HG03571 (cell line): Measurements from ENCODE around the gene FCHO1.
"Not testable (repeated sequence)": the region's sequence is repeated elsewhere in the genome, so short reads cannot be mapped to it uniquely, and the experiment has no call there.

Experiments
- ATAC-seq: cut with Tn5 transposase; IDR thresholded peaks from one replicate; pipeline ENCODE4 v1.9.1; 2021; ENCODE audit not compliant: unreplicated experiment

The FCHO1 gene

DNA sequence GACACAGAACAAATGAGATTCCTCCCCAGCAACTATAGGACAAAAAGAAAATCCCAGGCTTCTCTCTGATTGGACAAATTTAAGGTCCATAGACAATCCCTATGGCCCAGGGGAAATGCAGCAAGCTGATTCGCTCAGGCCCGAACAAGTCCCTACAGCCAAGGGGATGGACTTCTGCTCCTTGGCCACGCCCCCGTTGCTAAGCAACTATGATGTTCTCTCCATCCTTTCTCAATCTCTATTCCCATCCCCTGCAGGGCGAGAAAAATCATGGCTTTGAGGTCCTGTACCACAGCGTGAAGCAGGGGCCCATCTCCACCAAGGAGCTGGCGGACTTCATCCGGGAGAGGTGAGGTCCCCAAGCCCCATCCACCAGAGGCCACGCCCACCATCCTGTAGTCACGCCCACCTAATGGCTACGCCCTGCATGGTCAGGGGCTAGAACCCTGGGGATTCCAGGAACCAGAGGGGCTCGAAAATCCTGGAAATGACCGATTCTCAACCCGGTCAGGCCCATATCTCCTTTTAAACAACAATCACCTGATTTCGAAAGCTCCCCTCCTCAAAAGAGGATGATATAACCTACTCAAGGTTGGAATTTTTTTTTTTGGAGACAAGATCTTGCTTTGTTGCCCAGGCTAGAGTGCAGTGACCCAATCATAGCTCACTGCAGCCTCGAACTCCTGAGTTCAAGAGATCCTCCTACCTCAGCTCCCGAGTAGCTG, 11.4 kb downstream of the FCHO1 start:
- no peak for ATAC-seq

DNA sequence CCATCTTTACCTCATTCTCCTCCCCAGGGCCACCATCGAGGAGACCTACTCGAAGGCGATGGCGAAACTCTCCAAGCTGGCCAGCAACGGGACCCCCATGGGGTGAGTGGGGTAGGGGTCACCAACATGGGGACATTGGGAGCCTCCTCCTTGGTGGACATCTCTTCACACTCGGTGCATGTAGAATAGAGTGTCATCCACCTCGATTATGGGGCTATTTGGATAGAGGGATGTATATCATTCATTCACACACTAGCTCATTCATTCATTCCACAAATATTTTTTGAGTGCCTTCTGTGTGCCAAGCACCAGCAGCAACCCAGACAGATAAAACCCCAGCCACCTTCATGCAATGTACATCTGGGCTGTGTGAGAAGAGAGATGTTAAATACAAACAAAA, 13.1 kb downstream of the FCHO1 start:
- ATAC-seq: no peak

DNA sequence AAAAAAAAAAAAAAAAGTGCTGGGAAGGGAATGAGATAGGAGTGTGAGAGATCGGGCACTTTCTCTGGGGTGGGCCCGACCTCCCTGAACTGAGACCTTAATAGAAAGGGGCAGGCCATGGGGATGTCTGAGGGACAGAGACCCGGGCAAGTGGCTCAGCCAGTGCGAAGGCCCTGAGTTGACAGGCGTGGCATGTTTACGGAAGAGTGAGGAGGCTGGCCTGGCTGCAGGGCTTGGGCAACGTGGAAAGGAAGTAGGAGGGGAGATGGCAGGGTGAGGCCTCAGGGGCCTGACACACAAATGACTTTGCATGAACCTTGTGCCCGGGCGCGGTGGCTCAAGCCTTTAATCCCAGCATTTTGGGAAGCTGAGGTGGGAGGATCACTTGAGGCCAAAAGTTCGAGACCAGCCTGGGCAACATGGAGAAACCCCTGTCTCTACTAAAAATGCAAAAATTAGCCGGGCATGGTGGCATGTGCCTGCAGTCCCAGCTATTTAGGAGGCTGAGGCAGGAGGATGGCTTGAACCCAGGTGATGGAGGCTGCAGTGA, 13.9 kb downstream of the FCHO1 start:
- ATAC-seq: no peak

DNA sequence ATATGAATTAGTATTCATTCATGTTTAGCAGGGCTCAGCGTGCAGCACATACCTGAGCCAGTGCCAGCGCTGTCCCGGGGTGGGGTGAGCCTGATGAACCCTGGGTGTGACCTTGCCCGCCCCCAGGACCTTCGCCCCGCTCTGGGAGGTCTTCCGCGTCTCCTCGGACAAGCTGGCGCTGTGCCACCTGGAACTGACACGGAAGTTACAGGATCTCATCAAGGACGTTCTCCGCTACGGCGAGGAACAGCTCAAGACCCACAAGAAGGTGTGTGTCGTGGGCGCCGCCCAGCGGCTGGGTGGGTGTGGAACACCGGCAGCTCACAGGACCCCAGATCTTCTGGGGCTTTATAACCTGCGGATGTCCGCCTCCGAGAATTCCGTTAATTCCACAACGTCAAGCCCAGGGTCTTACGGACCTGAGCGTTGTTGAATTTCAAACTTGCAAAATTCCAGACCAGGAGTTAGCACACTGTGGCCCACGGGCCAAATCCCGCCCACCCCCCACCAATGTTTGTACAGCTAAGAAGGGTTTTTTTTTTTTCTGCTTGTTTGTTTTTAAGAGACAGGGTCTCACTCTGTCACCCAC, 15.4 kb downstream of the FCHO1 start:
- no peak for ATAC-seq

DNA sequence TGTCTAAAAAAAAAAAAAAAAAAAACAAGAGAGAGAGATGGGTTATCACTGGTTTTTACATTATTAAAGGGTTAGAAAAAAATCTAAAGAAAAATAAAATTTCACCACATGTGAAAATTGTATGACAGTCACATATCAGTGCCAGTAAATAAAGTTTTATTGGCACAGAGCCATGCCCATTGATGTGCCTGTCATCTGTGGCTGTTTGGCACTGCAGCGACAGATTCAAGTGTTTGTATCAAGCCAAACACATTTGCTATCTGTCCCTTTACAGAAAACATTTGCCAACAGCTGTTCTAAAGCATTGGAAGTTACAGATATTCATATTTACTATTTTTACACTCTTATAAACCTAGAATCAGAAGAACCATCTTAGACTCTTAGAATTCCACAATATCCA, 16.3 kb downstream of the FCHO1 start:
- ATAC-seq: no peak

DNA sequence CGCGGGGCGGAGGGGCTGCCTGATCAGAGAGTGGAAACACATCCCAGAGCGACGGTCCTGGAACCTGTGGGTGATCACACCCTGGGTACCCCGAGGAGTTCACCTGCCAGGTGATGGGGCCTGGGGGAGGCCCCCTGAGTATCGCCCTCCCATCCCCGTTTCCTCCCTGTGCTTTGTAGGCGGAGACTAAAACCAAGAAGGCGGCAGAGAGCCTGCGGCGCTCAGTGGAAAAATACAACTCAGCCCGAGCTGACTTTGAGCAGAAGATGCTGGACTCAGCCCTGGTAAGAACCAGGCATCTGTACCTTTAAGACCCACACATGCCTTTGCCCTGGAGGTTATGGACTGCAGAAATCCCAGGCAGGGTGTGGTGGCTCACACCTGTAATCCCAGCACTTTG, 19.3 kb downstream of the FCHO1 start:
- no peak for ATAC-seq

DNA sequence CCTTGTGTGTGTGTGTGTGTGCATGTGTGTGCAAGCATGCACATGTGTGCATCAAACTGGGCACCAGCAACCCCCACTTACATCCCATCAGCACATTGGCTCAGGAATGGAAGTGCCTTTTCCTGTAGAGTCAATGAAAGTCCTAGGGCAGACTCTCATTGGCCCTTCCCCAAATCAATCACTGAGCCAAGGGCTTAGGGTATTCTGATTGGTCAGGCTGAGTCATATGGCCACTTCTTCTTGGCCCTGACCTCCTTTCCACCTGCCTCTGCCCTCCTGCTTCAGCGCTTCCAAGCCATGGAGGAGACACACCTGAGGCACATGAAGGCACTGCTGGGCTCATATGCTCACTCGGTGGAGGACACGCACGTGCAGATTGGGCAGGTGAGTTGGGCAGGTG, 20.9 kb downstream of the FCHO1 start:
- ATAC-seq: no peak

DNA sequence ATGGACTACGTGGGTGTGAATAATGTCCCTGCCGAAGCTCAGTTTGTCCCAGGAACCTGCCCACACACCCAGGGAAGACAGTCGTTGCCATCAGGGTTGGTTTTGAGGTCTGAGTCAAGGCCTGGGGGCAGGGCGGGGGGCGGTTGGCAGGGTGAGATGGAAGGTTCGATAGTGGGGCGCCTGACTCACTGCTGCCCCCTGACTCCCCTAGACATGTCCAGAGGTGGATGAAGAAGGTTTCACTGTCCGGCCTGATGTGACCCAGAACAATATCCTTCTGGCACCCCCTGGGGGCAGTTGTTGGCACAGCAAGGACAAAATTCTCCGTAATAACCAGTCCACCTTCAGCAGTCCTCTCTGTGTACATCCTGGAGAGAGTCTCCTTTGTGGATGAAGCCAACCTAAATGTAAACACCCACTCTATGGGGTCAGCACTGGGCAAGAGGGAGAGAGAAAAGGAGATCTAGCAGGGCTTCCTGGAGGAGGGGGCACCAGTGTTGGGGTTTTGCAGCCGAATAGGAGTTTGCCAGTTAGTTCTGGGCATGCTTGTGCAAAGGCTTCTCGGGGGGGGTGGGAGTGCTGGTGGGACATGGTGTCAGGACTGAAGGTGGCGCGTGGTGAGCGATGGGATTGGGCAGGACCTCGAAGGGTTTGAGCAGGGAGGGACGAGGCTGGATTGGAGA, 24.1 kb downstream of the FCHO1 start:
- no peak for ATAC-seq

DNA sequence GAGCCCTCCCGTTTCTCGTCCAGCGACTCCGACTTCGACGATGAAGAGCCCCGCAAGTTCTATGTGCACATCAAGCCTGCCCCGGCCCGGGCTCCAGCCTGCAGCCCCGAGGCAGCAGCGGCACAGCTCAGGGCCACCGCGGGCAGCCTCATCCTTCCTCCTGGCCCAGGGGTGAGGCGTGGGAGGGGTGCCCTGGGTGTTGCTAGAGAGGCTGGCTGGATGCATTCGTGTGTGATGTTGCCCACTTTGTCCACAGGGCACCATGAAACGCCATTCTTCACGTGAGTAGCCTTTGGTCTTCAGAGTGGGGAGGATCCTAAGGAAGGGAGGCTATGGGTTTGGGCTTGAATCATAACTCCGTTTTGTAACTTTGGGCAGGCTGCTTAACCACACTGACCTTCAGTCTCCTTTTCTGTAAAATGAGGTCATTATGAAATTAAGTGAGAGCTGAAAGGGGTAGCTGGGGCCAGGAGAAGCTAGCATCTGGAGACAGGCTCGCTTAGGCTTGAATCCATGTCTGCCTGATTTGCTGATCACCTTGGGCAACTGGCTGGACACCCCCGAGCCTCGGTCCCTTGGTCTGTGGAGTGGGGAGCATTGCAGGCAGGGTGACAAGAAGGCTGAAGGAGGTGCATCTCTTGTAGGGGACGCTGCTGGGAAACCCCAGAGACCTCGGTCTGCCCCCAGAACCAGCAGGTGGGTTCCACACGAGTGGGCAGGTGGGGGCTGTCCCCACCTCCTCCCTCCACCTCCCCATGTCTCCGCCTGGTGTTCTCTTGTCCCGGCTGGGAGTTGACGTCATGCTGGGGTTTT, 24.9 kb downstream of the FCHO1 start:
- peak; percentile 57 for ATAC-seq

DNA sequence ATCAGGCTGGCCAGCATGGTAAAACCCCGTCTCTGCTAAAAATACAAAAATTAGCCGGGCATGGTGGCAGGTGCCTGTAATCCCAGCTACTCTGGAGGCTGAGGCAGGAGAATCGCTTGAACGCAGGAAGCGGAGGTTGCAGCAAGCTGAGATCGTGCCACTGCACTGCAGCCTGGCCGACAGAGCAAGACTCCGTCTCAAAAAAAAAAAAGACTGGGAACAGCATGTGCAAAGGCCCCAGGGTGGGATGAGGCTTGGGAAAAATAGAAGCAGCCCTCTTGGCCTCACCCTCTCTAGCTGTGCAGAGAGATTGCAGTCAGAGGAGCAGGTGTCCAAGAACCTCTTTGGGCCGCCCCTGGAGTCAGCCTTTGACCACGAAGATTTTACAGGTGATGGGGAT, 26.6 kb downstream of the FCHO1 start:
- ATAC-seq: not testable (repeated sequence)

DNA sequence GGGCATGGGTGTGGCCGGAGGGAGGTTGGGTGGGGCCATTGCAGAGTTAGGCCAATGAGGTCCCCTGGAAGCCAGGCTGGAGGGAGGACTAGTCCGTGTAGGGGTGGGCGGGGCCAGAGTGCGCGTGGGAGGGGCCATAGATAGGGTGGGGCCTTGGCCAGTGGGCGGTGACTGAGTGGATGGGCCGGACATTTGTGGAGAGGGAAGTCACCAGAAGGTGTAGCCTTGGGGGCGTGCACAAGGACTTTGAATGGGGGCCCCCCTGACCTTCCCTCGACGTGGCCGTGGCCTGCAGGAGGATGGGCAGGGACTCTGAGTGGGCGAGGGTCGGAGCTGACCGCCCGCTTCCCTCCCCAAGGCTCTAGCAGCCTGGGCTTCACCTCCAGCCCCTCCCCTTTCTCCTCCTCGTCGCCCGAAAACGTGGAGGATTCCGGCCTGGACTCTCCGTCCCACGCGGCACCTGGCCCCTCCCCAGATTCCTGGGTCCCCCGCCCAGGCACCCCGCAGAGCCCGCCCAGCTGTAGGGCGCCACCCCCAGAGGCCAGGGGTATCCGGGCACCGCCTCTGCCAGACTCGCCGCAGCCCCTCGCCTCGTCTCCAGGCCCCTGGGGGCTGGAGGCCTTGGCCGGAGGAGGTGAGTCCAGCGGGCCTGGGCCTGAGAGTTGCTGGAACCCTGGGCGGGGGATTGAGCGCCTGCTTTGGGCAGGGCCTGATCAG, 27.1 kb downstream of the FCHO1 start:
- ATAC-seq: no peak

DNA sequence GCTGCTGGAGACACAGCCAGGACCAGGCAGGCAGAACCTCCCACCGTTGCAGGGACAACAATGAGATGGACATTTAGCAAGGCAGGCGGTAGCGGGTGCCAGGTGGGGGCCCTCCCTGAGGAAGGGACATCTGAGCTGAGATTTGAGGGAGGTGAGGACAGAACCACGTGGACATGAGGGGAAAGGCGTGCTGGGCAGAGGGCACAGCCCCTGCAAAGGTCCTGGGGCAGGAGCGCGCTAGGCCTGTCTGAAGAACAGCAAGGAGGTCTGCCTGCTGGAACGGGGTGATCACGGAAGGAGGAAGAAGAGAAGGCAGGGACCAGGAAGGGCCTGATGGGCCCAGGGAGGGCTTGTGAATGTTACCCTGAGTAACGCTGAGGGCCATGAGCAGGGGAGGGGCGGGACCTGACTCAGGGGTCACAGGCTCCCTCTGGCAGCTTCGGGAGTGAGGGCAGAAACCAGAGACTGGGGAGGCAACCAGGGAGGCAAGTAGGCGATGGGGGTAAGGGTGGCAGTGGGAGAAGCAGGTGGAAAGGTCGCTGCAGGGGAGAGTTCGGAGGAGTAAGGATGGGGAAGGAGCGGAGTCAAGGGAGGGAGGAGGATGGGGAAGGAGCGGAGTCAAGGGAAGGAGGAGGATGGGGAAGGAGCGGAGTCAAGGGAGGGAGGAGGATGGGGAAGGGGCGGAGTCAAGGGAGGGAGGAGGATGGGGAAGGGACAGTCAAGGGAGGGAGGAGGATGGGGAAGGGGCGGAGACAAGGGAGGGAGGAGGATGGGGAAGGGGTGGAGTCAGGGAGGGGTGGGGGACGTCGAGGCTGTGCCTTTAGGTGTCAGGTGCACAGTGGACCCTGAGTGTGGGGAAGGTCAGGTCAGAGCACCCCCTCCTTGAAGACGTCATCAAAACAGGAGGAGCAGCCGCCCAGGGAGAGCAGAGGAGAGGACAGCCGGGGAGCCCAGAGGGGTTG, 28.0 kb downstream of the FCHO1 start:
- no peak for ATAC-seq

DNA sequence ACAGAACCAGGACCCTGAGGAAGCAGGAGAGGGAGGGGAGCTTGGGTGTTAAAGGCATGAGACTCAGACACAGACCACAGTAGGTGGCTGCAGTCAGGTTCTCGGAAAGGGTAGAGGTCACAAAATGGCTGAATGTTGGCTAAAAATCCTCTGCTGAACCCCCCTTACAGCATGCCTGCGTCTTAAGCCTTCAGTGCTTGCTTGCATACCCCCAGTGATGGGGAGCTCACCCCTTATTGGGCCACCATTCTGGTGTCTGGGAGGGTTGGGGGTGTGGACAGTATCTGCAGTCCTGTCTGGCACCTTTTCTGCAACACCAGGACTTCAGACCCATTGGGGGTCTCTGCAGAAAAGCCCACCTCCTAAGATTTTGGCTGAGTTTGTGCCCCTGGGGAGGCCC, 29.5 kb downstream of the FCHO1 start:
- ATAC-seq: no peak

DNA sequence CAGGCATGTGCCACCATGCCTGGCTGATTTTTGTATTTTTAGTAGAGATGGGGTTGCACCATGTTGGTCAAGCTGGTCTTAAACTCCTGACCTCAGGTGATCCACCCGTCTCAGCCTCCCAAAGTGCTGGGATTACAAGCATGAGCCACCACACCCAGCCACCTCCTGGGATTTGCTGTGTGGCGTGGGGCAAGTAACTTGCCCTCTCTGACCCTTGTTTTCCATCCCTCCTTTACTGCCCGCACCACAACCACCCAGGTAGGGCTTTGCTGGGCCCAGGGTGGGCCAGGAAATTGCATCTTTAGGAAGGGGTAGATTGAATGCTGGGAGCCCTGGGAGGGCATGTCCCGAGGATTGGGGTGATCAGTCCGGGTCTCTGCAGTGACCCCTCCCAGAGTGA, 32.4 kb downstream of the FCHO1 start:
- ATAC-seq: not testable (repeated sequence)

DNA sequence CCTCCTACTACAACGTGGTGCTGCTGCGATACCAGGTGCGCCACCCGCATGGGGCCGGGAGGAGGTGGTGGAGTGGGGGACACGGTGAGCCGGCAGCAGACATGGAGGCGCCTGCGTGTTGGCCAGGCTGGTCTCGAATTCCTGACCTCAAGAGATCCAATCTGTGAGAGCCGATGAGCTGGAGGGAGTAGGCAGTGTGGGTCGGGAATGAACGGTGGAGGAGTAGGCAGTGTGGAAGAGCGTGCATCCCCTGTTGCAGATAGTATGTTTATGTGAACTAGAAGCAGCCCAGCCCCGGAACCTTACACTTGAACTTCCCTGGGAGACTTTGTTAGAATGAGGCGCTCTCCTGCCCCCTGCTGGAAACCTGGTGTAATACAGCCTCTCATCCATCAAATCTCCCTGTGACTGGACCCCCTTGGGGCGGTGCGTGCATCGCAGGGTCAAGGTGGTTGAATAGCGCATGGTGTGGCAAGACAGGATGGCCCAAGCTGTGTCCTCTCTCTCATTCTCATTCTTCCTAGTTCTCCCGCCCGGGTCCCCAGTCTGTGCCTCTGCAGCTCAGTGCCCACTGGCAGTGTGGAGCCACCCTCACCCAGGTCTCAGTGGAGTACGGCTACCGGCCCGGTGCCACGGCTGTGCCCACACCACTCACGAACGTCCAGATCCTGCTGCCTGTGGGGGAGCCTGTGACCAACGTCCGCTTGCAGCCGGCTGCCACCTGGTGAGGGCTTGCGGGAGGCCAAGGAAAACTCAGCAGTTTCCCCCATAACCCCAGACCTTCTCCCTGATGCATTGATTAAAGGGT, 33.1 kb downstream of the FCHO1 start:
- ATAC-seq: no peak

DNA sequence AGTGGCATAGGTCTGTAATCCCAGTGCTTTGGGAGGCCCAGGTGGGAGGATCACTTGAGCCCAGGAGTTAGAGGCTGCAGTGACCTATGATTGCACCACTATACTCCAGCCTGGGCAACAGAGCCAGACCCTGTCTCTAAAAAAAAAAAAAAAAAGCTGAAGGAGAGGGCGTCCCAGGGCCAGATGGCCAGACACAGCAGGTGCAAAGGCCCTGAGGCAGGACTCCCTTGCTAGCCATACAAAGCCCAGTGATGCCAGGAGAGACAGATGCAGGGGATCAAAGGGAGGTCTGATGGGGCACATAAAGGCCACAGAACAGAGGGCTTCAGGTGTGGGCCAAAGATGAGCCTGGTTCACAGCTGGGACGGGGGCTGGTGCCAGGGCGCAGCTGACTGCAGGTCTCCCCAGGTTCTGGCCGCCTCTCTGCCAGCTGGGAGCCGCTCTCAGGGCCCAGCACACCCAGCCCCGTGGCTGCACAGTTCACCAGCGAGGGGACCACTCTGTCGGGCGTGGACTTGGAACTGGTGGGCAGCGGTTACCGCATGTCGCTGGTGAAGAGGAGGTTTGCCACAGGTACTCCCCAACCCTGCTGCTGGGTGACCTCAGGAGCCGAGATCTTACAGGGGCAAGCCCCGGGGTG, 36.1 kb downstream of the FCHO1 start:
- ATAC-seq: no peak

DNA sequence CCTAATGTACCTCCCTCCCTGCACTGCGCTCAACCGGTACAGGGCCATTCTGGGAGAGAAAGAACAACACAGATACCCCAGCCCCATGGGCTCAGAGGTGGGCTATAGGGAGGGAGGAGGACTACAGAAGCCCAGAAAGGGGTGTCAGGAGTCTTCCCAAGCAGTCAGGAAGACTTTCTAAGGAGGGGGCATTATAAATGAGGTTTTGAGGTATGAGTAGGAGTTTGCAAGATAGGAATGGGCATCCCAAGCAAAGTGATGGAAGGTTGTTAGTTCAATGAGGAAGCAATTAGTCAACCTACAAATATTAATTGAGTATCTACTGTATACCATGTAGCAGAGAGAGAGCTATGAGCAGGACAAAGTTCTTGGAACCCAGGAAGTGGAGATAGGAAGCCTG, 37.4 kb downstream of the FCHO1 start:
- ATAC-seq: no peak

DNA sequence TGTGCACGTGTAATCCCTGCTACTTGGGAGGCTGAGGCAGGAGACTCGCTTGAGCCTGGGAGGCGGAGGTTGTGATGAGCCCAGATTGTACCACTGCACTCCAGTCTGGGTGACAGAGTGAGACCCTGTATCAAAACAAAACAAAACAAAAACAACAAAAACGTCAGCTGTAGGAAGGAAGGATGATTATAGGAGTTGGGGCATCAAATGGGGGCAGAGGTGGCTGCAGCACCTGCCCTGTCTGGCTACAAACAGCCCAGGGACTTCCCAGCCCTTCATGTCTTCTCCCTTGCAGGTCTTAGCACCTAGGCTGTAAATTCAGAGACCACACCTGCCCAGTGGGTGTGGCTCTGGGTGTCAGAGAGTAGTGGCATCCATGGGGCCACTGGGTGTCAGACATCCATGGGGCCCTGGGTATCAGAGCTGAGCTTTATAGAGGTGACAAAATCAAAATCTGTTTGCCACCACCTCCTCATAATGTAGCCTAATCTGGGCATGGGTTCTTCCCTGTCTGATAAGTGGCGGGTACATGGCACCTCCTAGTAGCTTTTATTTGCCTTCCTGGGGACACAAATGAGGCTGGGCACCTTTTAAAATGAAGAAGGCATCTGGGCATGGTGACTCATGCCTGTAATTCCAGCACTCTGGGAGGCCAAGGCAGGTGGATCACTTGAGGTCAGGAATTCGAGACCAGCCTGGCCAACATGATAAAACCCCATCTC, 38.9 kb downstream of the FCHO1 start:
- no peak for ATAC-seq
